Inflammatory macrophage treated with lipopolysaccharide for 1 hour (primary cell): Measurements from ENCODE around the gene OLAH.
A peak's percentile ranks its signal among the peaks of the same experiment; 100 is the strongest.

Experiments used
- DNase-seq, 2 donors: peaks; one replicate each; pipeline ENCODE4 v3.0.0-alpha.2; 2020 to 2022

Gene OLAH

DNA sequence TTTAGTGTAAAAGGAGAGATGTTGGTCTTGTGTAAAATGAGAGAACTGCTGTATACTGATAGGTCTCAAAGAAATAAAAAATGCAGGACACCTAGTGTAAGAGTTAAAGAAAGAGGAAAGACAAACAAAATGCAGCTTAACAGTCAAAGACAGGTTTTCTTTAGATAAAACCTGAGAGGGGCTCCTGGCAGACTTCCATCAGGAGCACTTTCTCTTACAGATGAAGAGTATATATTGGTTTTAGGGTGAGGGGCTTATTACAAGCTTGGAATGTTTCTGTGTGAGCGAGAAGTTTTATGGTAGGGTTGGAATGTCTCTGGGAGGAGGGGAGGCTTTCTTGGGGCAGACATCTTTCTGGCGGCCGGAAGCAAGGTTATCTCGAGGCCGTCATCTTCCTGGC, 28.6 kb downstream of the OLAH start:
- no peak for DNase-seq

- no peak for DNase-seq
Observed at GRCh38 chr10:15075421-15075820, 31.7 kb downstream of the OLAH start.

DNA sequence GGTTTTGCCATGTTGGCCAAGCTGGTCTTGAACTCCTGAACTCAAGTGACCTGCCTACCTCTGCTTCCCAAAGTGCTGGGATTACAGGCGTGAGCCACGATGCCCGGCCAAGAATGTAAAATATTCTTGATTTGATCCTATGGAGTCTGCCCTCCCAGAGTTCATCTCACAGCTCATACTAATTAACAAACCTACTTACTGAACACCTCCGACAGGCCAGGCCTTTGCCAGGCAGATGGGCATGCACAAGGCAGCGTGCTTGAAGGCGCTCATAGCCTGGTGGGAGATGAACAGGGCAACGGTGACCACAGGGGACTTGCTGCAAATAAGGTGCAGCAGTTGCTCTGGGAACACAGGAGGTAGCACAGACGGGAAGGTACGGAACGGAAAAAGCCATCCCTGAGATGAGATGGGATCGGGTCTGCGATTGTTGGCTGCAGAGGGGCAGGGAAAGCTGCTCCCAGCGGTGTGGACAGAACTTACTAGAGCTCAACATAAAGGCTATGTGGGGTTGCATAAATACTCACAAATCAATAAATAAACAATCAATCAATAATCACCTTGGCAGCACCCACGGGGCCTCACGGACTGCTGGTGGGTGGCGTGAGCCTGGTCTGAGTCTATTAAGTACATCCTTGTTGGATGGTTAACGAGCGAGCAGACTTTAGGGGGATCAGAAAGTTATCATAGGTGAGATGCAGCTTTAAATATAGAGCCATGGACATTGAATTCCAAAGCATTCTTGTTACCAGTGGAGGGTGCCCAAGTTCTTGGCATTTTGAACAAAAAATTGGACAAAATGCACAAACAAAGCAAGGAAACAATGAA, 40.1 kb downstream of the OLAH start:
- no peak for DNase-seq

- peak in 1 of 2 donors; percentile 16 for DNase-seq
Observed at GRCh38 chr10:15084502-15084922, 40.8 kb downstream of the OLAH start.

DNA sequence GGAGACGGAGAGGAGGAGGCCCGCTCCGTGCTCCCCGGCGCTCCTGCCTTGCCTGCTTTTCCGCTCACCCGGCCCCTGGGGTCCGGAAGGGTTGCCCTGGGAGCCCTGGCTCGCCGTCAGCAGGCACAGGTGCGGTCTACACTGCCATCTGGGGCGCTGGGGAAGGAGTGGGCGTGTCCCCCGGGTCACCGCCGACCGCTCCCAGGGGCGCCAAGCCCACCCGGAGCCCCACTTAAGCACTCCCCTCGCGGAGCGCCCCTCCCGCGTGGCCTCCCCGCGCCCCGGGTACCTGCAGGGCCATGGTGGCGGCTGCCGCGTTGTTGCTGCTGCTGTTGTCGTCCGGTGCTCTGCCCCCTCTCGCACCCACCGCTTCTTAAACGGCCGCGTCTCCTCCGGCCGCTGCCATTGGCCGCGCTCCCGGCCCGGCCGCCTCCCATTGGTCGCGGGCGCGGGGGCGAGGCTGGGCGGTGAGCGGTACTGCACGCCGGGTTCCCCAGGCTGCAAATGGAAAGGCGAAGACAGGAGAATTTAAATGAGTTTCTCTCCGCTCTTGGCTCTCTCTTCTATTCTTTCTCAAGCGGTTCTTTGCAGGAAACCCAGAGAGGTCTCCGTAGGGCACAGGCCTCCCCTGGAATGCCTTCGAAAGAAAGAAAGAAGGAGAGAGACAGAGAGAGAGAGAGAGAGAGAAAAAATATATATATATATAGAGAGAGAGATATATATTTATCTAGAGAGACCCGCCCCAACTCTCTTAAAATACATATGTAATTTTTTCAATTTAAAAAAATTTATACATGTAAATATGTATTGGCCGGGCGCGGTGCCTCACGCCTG, 44.9 kb downstream of the OLAH start, which contains the start of gene ACBD7:
ACBD7 (minus strand) TSS at position 349 of the 834 bp plus-strand sequence; CDS start at position 301, 48 bp downstream.
- DNase-seq: peak; percentile 52 to 80

GRCh38 chr10:15091418-15091817, 47.7 kb downstream of the OLAH start:
- DNase-seq: no peak

DNA sequence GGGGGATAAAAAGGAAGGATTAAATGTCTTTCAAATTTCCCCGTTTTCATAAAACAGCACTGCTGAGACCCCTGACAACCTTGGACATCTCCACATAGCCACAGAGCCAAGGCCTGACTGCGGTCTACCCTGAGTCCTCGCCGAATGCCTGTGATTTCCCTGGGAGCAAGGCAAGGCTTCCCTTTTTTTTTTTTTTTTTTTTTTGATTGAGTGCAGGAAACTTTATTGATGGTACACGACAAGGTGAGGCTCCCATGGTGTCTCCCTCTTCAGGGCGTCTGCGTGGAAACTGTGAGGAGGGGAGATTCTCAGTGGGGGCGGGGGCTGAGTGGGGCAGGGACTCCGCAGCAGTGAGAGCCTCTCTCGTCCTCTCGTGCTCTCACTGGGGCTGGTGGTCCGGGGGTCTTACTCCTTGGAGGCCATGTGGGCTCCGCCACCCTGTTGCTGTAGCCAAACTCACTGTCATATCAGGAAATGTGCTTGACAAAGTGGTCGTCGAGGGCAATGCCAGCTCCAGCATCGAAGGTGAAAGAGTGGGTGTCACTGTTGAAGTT, 49.2 kb downstream of the OLAH start:
- no peak for DNase-seq

DNA sequence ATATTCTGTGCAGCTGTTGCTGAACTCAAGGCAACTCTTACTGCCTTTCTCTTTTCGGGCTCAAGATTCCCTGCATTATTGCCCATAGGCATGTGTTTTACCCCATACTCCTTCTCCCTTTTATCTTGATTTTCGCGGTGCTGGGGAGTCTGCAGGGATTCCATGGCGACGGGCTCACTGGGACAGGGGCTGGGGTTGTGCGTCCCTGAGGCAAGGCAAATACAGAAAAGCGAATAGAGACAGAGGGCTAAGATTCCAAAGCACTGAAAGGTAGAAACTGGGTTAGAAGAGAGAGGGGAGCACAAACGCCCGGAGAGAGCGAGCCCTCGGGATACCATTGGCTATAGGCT, 52.9 kb downstream of the OLAH start:
- DNase-seq: no peak

GRCh38 chr10:15097011-15097812, 53.5 kb downstream of the OLAH start, which contains the start of gene RPP38:
Gene RPP38 (plus strand): TSS chr10:15097355. CDS start chr10:15103315, 5,960 bp downstream.
- DNase-seq: peak; percentile 94 to 99

DNA sequence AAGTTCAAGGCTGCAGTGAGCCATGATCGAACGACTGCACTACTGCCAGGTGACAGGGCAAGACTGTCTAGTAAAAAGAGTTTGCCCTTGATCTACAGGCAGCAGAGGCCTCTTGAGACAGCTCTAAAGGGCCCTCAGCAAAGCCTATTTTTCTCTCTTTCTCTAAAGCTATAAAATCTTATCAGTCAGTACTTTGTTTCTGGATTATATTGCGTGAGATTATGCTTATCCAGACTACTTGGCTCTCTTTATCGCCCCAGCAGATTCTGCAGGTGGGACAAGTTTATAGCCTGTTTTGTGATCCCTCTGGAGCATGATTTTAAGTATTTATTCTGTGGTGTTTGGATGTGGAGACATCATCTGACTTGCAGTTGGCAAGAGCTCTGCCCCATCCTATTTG, 56.1 kb downstream of the OLAH start:
- DNase-seq: no peak

- DNase-seq: no peak
Observed at GRCh38 chr10:15103513-15103912, 59.8 kb downstream of the OLAH start.

GRCh38 chr10:15106352-15107013, 62.7 kb downstream of the OLAH start:
- peak; percentile 58 to 92 for DNase-seq

GRCh38 chr10:15112657-15113056, 68.9 kb downstream of the OLAH start:
- no peak for DNase-seq

DNA sequence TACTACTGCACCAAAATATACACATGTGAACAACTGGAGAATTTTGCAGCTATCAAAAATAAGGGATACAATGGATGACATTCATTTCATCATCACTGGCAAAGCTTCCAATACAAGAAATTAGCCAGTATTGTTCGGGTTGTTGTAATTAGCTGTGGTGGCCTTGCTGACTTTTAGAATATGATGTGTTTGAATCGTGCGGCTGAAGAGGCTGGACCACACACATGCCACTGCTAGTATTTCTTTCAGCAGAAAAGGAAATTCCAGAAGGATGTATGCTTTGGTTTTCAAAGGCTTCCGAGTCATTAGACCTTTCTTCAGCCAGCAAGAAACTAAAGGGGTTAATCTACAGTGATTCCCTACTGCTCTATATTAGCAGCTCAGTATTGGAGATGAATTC, 70.0 kb downstream of the OLAH start:
- DNase-seq: no peak

GRCh38 chr10:15116225-15116624, 72.5 kb downstream of the OLAH start:
- DNase-seq: no peak

DNA sequence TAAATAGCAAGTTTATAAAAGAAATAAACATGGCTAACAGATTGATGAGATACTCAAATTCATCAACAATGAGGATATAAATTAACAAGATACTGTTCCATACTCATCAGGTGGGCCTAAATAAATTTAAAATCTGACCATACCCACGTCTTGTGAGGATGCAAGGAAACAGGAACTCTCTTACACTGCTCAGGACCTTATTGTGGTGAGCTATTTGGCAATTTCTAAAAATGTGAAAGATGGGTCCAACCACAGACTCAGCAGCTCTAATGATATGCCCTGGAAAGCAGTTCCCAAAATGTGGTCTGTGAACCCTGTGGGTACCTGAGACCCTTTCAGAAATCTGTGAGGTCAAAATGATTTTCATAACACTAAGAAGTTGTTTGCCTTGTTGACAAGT, 74.9 kb downstream of the OLAH start:
- DNase-seq: no peak

- no peak for DNase-seq
Observed at GRCh38 chr10:15120523-15120922, 76.8 kb downstream of the OLAH start.

GRCh38 chr10:15121707-15122106, 78.0 kb downstream of the OLAH start:
- no peak for DNase-seq

- DNase-seq: no peak
Observed at GRCh38 chr10:15122477-15123030, 78.8 kb downstream of the OLAH start.
